GM13976 (cell line): Measurements from ENCODE around the gene TMPRSS9.

ENCODE experiments used
- DNase-seq: peaks from one replicate; pipeline ENCODE4 v3.0.0; 2012; ENCODE audit warnings: low spot score
- CTCF ChIP-seq: IDR thresholded peaks from 2 replicates; pipeline ENCODE4 v1.5.1; 2012; ENCODE audit warnings: borderline replicate concordance, mild to moderate bottlenecking; ENCODE audit not compliant: insufficient read depth; ENCODE audit errors: extremely low read depth, missing control alignments, control extremely low read depth
- in situ Hi-C: fragments of 300-500 bp; cut with MboI; formaldehyde crosslinking; loops from one replicate; pipeline ENCODE4 v1.12.0; 2022; ENCODE audit warnings: low sequenced_read_pairs, mixed read lengths, inconsistent platforms; ENCODE audit not compliant: unreplicated experiment

Gene TMPRSS9

GRCh38 chr19:2426611-2427428 is 66.8 kb downstream of the TMPRSS9 start:
- in situ Hi-C loops = no loop called here
- peak; percentile 84 for DNase-seq
- no peak for TF ChIP-seq CTCF

DNA sequence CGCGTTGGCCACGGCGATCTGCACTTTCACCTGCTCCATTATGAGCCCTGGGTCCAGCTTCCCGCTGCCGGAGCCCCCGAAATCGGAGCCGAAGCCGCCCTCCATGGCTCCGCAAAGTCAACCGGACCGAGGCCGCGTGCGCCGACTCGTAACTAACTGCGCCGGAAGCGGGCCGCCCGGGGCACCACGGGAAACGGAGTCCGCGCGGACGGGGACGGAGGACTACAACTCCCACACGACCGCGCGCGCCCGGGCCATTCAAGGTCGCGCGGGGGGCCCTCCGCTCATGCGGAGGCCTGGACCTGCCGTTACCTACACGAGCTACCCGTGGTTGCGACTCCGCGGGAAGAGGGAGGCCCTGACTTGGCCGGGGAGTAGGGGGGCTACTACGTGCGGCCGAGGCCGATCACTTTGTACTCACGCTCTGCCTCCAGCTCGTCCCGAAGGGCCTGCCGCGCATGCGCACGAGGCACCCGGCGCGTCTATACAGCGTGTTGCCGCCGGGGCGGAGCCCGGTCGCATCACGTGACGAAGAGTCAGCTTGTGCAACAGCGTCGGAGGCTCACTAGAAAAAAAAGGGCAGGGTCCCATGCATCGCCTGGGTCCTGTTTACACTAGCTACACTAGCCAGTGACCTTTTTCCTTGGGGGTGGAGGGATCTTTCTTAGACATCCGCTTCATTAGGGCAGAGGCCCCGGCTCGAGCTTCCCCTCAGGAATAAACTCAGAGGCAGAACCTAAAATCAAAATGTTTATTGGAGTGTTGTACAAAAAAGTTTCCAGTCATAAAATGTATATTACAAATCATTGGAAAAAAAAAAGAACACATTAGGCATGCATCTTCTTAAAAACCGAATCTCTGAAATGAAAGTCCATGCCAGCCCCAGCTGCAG is 67.6 kb downstream of the TMPRSS9 start, which contains the start of gene TIMM13:
TSS of gene TIMM13 (minus strand) at position 158 of the 892 bp plus-strand sequence. CDS start at position 105, 53 bp downstream.
- in situ Hi-C loops = no loop called here
- no peak for TF ChIP-seq CTCF
- DNase-seq = peak; percentile 98

- in situ Hi-C loops = no loop called here
- no peak for TF ChIP-seq CTCF
- no peak for DNase-seq
These were observed 68.2 kb downstream of the TMPRSS9 start for GRCh38 chr19:2428321-2428690.

GRCh38 chr19:2428756-2429711 is 69.0 kb downstream of the TMPRSS9 start:
- in situ Hi-C loops = no loop called here
- no peak for TF ChIP-seq CTCF

GRCh38 chr19:2429917-2430535 is 70.0 kb downstream of the TMPRSS9 start:
- in situ Hi-C loops = no loop called here
- DNase-seq = no peak
- TF ChIP-seq CTCF = no peak

More at GRCh38 chr19:2428756-2429711, 69.0 kb downstream of the TMPRSS9 start:
- DNase-seq = no peak
